Measurements from ENCODE around the gene IRS2.

Gene IRS2

DNA sequence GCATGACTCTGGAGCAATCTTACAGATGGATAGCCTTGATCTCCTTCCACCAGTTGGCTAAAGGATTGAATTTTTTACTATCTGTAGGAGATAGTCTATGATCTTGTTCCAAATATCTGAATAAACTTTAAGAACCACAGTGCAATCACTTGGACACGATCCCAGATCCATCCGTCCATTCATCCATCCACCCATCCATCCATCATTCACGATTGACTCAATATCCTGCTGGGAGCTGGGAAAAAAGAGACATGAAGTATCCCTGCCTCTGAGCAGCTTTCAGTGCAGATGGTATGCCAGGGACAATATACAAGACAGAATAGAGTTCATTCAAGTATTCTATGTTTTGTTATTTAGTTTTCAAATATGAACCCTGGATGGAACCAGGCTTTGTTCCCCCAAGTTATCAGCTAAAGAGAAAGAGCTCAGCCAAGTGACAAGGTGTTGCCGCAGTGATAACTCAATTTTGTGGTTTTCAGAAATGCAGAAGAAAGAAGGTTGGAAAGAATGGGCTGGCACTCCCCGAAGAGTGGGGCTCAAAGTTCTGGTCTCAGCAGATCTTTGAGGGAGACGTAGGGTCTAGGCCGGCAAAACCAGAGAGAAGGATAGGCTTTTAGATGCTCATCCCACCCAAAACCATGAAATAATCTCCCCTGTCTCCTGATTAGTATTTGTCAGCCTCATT is 66.3 kb downstream of the IRS2 start:
- H3K36me3 ChIP-seq (ENCODE audit: control insufficient read depth in 4 of 4, insufficient read depth in 4 of 4, low read length in 3 of 4): no peaks in the 10 kb centered on the region
- H3K27me3 ChIP-seq (replicated peaks in 2 of 5; ENCODE audit: control insufficient read depth in 4 of 5, insufficient read depth in 5 of 5, low read length in 4 of 5): no peaks in the 10 kb centered on the region
- H3K27ac ChIP-seq (ENCODE audit: insufficient read depth in 1 of 2, low read depth in 1 of 2, low read length in 2 of 2, poor library complexity in 1 of 2, severe bottlenecking in 2 of 2): no peak overlapping the region
- H3K9me3 ChIP-seq (ENCODE audit: control extremely low read depth in 1 of 5, control insufficient read depth in 4 of 5, insufficient read depth in 2 of 5, low read depth in 1 of 5, low read length in 4 of 5): no peaks in the 10 kb centered on the region
- ChIA-PET CTCF (interaction anchor here (0.7 to 1.8 kb wide), 7 partner anchors 8 to 109 kb away, joined by 3 to 6 read pairs (median 4); no protein-coding TSS in a partner anchor), POLR2A (interaction anchor here (0.8 kb wide), 1 partner anchor 24 kb away, joined by 3 read pairs; no protein-coding TSS in a partner anchor)
- peak overlapping the region in 1 of 7 experiments; percentile 38 for H3K4me3 ChIP-seq (ENCODE audit: control insufficient read depth in 1 of 7, extremely low read depth in 1 of 7, insufficient read depth in 4 of 7, low read depth in 2 of 7, low read length in 6 of 7)
- H3K4me1 ChIP-seq (ENCODE audit: control extremely low read depth in 1 of 4, control insufficient read depth in 4 of 4, insufficient read depth in 4 of 4, low read length in 3 of 4): peaks cover 11 to 27% (median 19%) of the 10 kb centered on the region in 4 experiments
- DNase-seq: peak; percentile 61 to 91 (median 85)
- WGBS (ENCODE audit: insufficient coverage): 9% methylated on average over 4 of the region's 7 CpGs

DNA sequence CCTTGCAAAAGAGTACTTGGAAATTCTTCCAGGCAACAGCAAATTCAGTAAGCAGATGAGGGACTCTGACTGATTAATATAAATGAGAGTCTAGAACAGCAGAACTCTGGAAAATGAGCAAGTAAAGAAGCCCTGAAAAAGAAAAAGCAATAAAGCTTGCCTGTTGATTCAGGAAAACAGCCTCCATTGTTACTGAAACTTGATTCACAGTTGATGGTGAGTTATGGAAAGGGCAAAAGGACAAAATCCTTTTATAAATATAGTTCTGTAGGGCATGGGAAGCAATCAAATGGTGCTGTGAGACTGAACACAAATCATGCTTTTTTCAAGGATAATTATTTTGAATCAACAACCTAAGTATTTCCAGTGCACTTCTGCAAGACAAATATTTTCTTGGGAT is 67.7 kb downstream of the IRS2 start:
- ChIA-PET POLR2A (no interaction called here), CTCF (interaction anchor here (1.0 kb wide), 1 partner anchor 25 kb away, joined by 3 read pairs; no protein-coding TSS in a partner anchor)

DNA sequence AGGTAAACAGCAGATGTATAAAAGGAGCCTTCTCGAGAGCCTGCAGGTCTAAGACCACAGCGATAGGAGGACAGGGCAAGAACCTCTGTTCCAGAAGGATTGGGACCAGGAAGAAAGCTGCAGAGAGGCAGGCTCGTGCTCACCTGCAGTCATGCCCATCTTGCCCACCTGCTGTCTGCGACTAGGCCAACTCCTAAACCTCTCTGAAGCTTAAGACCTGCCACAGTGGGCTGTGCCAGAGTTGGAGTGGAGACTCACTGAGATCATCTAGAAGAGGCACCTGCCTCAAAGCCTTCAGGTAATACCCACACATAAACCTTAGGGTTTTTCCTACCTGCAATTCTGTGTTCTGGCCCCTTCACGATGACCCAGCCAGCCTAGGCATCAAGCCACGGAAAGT is 68.7 kb downstream of the IRS2 start:
- Histone ChIP-seq H3K36me3 (ENCODE audit: control insufficient read depth in 4 of 4, insufficient read depth in 4 of 4, low read length in 3 of 4) (no peaks in the 10 kb centered on the region), H3K4me1 (ENCODE audit: control extremely low read depth in 1 of 4, control insufficient read depth in 4 of 4, insufficient read depth in 4 of 4, low read length in 3 of 4) (peaks cover 6 to 27% (median 15%) of the 10 kb centered on the region in 4 experiments), H3K27me3 (replicated peaks in 2 of 5; ENCODE audit: control insufficient read depth in 4 of 5, insufficient read depth in 5 of 5, low read length in 4 of 5) (no peaks in the 10 kb centered on the region), H3K4me3 (ENCODE audit: control insufficient read depth in 1 of 7, extremely low read depth in 1 of 7, insufficient read depth in 4 of 7, low read depth in 2 of 7, low read length in 6 of 7) (no peak overlapping the region), H3K9me3 (ENCODE audit: control extremely low read depth in 1 of 5, control insufficient read depth in 4 of 5, insufficient read depth in 2 of 5, low read depth in 1 of 5, low read length in 4 of 5) (no peaks in the 10 kb centered on the region), H3K27ac (ENCODE audit: insufficient read depth in 1 of 2, low read depth in 1 of 2, low read length in 2 of 2, poor library complexity in 1 of 2, severe bottlenecking in 2 of 2) (no peak overlapping the region)
- DNase-seq: no peak
- ChIA-PET POLR2A (no interaction called here), CTCF (interaction anchor here (1.0 to 1.1 kb wide), 2 partner anchors 9 to 25 kb away, joined by 3 read pairs; no protein-coding TSS in a partner anchor)
- 98% methylated on average over 4 of the region's 6 CpGs for WGBS (ENCODE audit: insufficient coverage)

More for the DNA sequence above, 67.7 kb downstream of the IRS2 start:
- no peaks in the 10 kb centered on the region for H3K36me3 ChIP-seq (ENCODE audit: control insufficient read depth in 4 of 4, insufficient read depth in 4 of 4, low read length in 3 of 4)
- H3K4me3 ChIP-seq (ENCODE audit: control insufficient read depth in 1 of 7, extremely low read depth in 1 of 7, insufficient read depth in 4 of 7, low read depth in 2 of 7, low read length in 6 of 7): no peak overlapping the region
- peaks cover 6 to 25% (median 15%) of the 10 kb centered on the region in 4 experiments for H3K4me1 ChIP-seq (ENCODE audit: control extremely low read depth in 1 of 4, control insufficient read depth in 4 of 4, insufficient read depth in 4 of 4, low read length in 3 of 4)
- H3K9me3 ChIP-seq (ENCODE audit: control extremely low read depth in 1 of 5, control insufficient read depth in 4 of 5, insufficient read depth in 2 of 5, low read depth in 1 of 5, low read length in 4 of 5): no peaks in the 10 kb centered on the region
- H3K27ac ChIP-seq (ENCODE audit: insufficient read depth in 1 of 2, low read depth in 1 of 2, low read length in 2 of 2, poor library complexity in 1 of 2, severe bottlenecking in 2 of 2): no peak overlapping the region
- no peaks in the 10 kb centered on the region for H3K27me3 ChIP-seq (replicated peaks in 2 of 5; ENCODE audit: control insufficient read depth in 4 of 5, insufficient read depth in 5 of 5, low read length in 4 of 5)
- no peak for DNase-seq

DNA sequence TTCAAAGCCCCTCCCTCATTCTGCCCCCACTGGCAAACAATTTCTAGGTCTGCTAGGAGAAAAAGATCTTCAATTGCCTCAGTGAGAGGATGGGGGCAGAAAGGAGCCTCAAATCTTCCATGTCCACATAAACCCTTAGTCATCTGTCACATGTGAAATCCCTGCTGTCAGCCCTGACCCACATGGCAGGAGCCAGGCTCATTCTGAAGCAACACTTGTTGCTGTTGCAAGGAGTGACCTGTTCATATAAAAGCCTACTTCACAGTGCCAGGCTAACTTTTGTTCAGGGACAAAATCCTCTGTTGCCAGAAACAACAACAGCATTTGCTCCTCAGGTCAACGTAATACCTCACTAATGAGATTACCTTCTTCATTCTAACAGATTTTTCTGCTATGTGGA is 70.5 kb downstream of the IRS2 start:
- Histone ChIP-seq H3K27me3 (replicated peaks in 2 of 5; ENCODE audit: control insufficient read depth in 4 of 5, insufficient read depth in 5 of 5, low read length in 4 of 5) (no peaks in the 10 kb centered on the region), H3K36me3 (ENCODE audit: control insufficient read depth in 4 of 4, insufficient read depth in 4 of 4, low read length in 3 of 4) (no peaks in the 10 kb centered on the region), H3K9me3 (ENCODE audit: control extremely low read depth in 1 of 5, control insufficient read depth in 4 of 5, insufficient read depth in 2 of 5, low read depth in 1 of 5, low read length in 4 of 5) (no peaks in the 10 kb centered on the region), H3K27ac (ENCODE audit: insufficient read depth in 1 of 2, low read depth in 1 of 2, low read length in 2 of 2, poor library complexity in 1 of 2, severe bottlenecking in 2 of 2) (no peak overlapping the region), H3K4me1 (ENCODE audit: control extremely low read depth in 1 of 4, control insufficient read depth in 4 of 4, insufficient read depth in 4 of 4, low read length in 3 of 4) (peaks cover 6 to 29% (median 15%) of the 10 kb centered on the region in 4 experiments), H3K4me3 (ENCODE audit: control insufficient read depth in 1 of 7, extremely low read depth in 1 of 7, insufficient read depth in 4 of 7, low read depth in 2 of 7, low read length in 6 of 7) (no peak overlapping the region)
- 100% methylated on average over 1 of the region's 1 CpG for WGBS (ENCODE audit: insufficient coverage)
- peak in 2 of 3 donors; percentile 53 to 61 for DNase-seq
- POLR2A ChIA-PET: no interaction called here
- CTCF ChIA-PET: no interaction called here

DNA sequence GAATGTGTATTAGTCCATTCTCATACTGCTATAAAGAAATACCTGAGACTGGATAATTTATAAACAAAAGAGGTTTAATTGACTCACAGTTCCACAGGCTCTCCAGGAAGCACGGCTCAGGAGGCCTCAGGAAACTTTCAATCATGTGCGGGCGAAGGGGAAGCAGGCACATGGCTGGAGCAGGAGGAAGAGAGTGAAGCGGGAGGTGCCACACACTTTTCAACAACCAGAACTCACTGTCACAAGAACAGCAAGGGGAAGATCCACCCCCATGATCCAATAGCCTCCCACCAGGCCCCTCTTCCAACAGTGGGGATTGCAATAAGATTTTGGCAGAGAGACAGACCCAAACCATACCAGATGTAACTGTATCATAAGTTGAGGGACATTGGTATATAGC is 72.7 kb downstream of the IRS2 start:
- Histone ChIP-seq H3K27me3 (replicated peaks in 2 of 5; ENCODE audit: control insufficient read depth in 4 of 5, insufficient read depth in 5 of 5, low read length in 4 of 5) (no peaks in the 10 kb centered on the region), H3K4me3 (ENCODE audit: control insufficient read depth in 1 of 7, extremely low read depth in 1 of 7, insufficient read depth in 4 of 7, low read depth in 2 of 7, low read length in 6 of 7) (no peak overlapping the region), H3K36me3 (ENCODE audit: control insufficient read depth in 4 of 4, insufficient read depth in 4 of 4, low read length in 3 of 4) (no peaks in the 10 kb centered on the region), H3K27ac (ENCODE audit: insufficient read depth in 1 of 2, low read depth in 1 of 2, low read length in 2 of 2, poor library complexity in 1 of 2, severe bottlenecking in 2 of 2) (no peak overlapping the region), H3K9me3 (ENCODE audit: control extremely low read depth in 1 of 5, control insufficient read depth in 4 of 5, insufficient read depth in 2 of 5, low read depth in 1 of 5, low read length in 4 of 5) (no peaks in the 10 kb centered on the region), H3K4me1 (ENCODE audit: control extremely low read depth in 1 of 4, control insufficient read depth in 4 of 4, insufficient read depth in 4 of 4, low read length in 3 of 4) (peaks cover 0 to 17% (median 3%) of the 10 kb centered on the region in 4 experiments)
- WGBS (ENCODE audit: insufficient coverage): no CpG with 5 or more reads among the region's 4 CpGs
- ChIA-PET CTCF (interaction anchor here (1.5 kb wide), 1 partner anchor 18 kb away, joined by 6 read pairs; no protein-coding TSS in a partner anchor), POLR2A (no interaction called here)
- DNase-seq: no peak

DNA sequence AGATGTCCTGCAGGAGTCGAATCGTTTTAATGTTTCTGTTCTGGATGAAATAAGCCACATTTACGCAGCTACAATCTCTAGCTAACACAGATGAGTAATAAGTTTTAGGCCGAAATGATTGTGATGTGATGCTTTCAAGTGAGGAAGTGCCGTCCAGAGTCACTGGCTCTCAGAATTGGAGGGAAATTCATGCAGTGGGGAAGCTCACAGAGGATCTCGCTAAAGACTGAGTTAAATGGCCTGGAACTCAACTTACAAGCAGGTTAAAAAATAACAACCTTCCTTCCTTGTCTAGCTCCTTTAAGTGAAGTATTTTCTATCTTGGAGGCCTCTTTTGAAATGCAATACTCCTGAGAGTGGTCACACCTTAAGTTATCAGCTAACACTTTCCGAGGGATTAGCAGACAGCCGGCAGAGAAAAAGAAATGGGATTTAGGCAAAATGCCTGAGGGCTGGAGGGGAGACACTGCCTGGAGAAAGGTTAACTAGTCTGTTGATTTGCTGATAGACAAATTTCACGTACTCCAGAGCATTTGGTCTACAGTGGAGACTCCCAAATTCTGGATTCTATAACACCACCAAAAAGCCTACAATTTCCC is 74.2 kb downstream of the IRS2 start:
- WGBS (ENCODE audit: insufficient coverage): 88% methylated on average over 4 of the region's 9 CpGs
- H3K9me3 ChIP-seq (ENCODE audit: control extremely low read depth in 1 of 5, control insufficient read depth in 4 of 5, insufficient read depth in 2 of 5, low read depth in 1 of 5, low read length in 4 of 5): no peaks in the 10 kb centered on the region
- no peak overlapping the region for H3K27ac ChIP-seq (ENCODE audit: insufficient read depth in 1 of 2, low read depth in 1 of 2, low read length in 2 of 2, poor library complexity in 1 of 2, severe bottlenecking in 2 of 2)
- POLR2A ChIA-PET: no interaction called here
- no peaks in the 10 kb centered on the region for H3K27me3 ChIP-seq (replicated peaks in 2 of 5; ENCODE audit: control insufficient read depth in 4 of 5, insufficient read depth in 5 of 5, low read length in 4 of 5)
- peaks cover 0 to 21% (median 7%) of the 10 kb centered on the region in 4 experiments for H3K4me1 ChIP-seq (ENCODE audit: control extremely low read depth in 1 of 4, control insufficient read depth in 4 of 4, insufficient read depth in 4 of 4, low read length in 3 of 4)
- no peaks in the 10 kb centered on the region for H3K36me3 ChIP-seq (ENCODE audit: control insufficient read depth in 4 of 4, insufficient read depth in 4 of 4, low read length in 3 of 4)
- CTCF ChIA-PET: interaction anchor here (1.1 to 1.2 kb wide), 2 partner anchors 18 to 73 kb away, joined by 4 to 5 read pairs; no protein-coding TSS in a partner anchor
- H3K4me3 ChIP-seq (ENCODE audit: control insufficient read depth in 1 of 7, extremely low read depth in 1 of 7, insufficient read depth in 4 of 7, low read depth in 2 of 7, low read length in 6 of 7): no peak overlapping the region
- no peak for DNase-seq

All from common myeloid progenitor, CD34-positive (primary cell).